Effector memory CD4-positive, alpha-beta T cell (primary cell): ENCODE results near the gene ARHGAP25.

Experiments
- DNase-seq, 3 donors: peaks; one replicate each; pipeline ENCODE4 v3.0.0-alpha.2; 2020
- H3K27ac ChIP-seq: 2 replicates; pipeline ENCODE4 v1.7.0; 2013; ENCODE audit warnings: mild to moderate bottlenecking, low read length, moderate library complexity; ENCODE audit not compliant: insufficient read depth, poor library complexity, severe bottlenecking
- H3K27me3 ChIP-seq: replicated peaks from 2 replicates; pipeline ENCODE4 v1.7.0; 2013; ENCODE audit warnings: mild to moderate bottlenecking, low read length; ENCODE audit not compliant: insufficient read depth, control insufficient read depth, poor library complexity, severe bottlenecking
- H3K36me3 ChIP-seq: 2 replicates; pipeline ENCODE4 v1.7.0; 2013; ENCODE audit warnings: mild to moderate bottlenecking, low read length, moderate library complexity; ENCODE audit not compliant: control insufficient read depth, insufficient read depth
- H3K4me1 ChIP-seq: 2 replicates; pipeline ENCODE4 v1.7.0; 2013; ENCODE audit warnings: low read length, mild to moderate bottlenecking; ENCODE audit not compliant: control insufficient read depth, insufficient read depth, poor library complexity, severe bottlenecking
- H3K4me3 ChIP-seq: 2 replicates; pipeline ENCODE4 v1.7.0; 2013; ENCODE audit warnings: low read length, low read depth, mild to moderate bottlenecking; ENCODE audit not compliant: insufficient read depth, poor library complexity, severe bottlenecking
- H3K9me3 ChIP-seq: 2 replicates; pipeline ENCODE4 v1.7.0; 2013; ENCODE audit warnings: mild to moderate bottlenecking, low read length, moderate library complexity; ENCODE audit not compliant: control insufficient read depth
- total RNA-seq, 3 donors: gene quantifications; one replicate each; lab custom pipeline; 2026; lab: John Stamatoyannopoulos, UW

Gene ARHGAP25
- total RNA-seq = 95.1 to 153 (median 143) reads per million in 3 donors

DNA sequence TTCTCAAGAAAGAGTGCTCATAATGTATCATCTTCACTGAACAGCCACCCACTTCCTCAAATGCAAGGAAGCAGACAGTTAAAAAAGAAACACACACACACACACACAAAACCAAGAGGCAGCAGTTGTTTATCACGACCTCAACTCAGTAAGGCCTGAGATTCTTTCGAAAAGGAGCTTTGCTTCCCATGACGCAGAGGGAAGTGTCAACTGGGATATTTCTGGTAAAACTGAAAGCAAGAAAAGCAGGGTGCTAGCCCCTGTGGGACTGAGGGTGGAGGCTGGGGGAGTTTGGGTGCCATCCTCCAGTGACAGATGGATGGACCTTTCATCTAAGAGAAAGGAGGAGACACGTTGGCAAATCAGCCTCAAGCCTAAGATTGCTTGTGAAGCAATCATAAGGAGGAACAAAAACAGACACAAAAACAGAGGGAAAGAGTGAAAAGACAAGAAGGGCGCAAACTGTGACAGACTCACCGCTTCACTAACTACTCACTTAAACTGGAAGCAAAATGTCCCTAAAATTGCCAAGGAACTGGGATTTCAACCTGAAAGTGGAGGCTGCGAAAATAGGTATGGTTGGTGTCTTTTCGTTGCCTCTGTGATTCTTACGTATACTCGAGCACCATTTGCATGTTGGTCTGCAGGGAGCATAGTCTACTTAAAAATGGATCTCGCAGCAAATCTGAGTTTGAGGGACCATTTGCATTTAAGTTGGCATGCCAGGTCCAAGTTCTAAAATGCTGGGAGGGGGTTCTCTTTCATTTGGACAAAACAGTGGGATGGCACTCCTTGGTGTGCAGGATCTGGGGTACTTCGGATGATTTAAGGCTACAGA is at the start of gene ARHGAP25:
TSS of gene ARHGAP25 (plus strand) at position 124 of the 838 bp plus-strand sequence. CDS start at position 513, 389 bp downstream.
- Histone ChIP-seq H3K27me3 (no peaks in the 10 kb centered on the region), H3K4me1 (peaks cover 33% of the 10 kb centered on the region), H3K9me3 (no peaks in the 10 kb centered on the region), H3K4me3 (peak within 1 kb of the TSS; percentile 75), H3K27ac (peak within 1 kb of the TSS; percentile 88), H3K36me3 (no peaks in the 10 kb centered on the region)
- DNase-seq = no peak

- H3K4me1 ChIP-seq = no peaks in the 10 kb centered on the region
- no peak overlapping the region for H3K27ac ChIP-seq
- H3K36me3 ChIP-seq = no peaks in the 10 kb centered on the region
- DNase-seq = no peak
- H3K9me3 ChIP-seq = no peaks in the 10 kb centered on the region
- no peak overlapping the region for H3K4me3 ChIP-seq
- H3K27me3 ChIP-seq = no peaks in the 10 kb centered on the region
Observed at GRCh38 chr2:68686178-68686577, 48.4 kb upstream of the ARHGAP25 start.

DNA sequence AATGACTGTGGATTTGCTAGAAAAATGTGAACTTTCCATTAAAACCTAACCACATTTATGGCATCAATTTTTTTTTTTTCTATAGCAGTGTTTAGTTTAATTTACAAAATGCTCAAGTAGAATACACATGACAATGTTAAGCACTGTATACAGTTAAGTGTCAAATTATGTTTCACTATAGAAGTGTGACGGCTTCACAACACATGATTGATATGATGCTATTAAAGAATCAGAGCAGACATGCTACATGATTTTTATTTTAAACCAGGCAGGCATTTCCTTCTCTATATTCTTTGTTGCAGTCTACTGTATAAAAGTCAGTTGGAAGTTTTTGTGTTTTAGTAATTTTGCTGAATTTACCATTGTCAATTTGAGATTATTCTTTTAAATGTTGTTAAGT is 47.6 kb upstream of the ARHGAP25 start:
- no peak for DNase-seq
- Histone ChIP-seq H3K9me3 (no peaks in the 10 kb centered on the region), H3K27me3 (no peaks in the 10 kb centered on the region), H3K36me3 (no peaks in the 10 kb centered on the region), H3K27ac (no peak overlapping the region), H3K4me3 (no peak overlapping the region), H3K4me1 (no peaks in the 10 kb centered on the region)

- Histone ChIP-seq H3K27ac (no peak overlapping the region), H3K4me3 (no peak overlapping the region), H3K9me3 (no peaks in the 10 kb centered on the region), H3K36me3 (no peaks in the 10 kb centered on the region), H3K27me3 (no peaks in the 10 kb centered on the region), H3K4me1 (no peaks in the 10 kb centered on the region)
- no peak for DNase-seq
Observed at GRCh38 chr2:68689553-68690537, 44.8 kb upstream of the ARHGAP25 start.

GRCh38 chr2:68690851-68691250 is 43.8 kb upstream of the ARHGAP25 start:
- H3K4me1 ChIP-seq = no peaks in the 10 kb centered on the region
- no peaks in the 10 kb centered on the region for H3K9me3 ChIP-seq

DNA sequence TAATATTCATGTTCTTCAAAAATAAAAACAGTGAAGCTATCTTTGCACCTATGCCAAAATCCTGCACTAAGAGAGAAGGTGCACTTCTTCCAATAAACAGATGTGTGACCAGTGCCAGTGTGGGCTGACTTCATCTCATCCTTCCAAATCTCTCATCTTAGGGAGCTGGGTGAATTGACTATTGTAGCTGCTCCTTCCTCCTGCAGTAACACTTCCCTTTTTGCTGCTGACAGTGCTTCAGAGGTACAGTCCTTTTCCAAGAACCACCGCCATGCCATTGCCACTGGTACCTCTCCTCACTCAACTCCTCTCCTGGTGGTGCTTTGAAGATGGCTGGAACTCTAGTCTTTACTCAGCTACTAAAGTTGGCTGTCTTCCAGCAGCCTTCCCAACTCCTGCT is 42.1 kb upstream of the ARHGAP25 start:
- Histone ChIP-seq H3K27ac (no peak overlapping the region), H3K27me3 (no peaks in the 10 kb centered on the region), H3K4me1 (no peaks in the 10 kb centered on the region), H3K4me3 (no peak overlapping the region), H3K36me3 (no peaks in the 10 kb centered on the region), H3K9me3 (no peaks in the 10 kb centered on the region)
- no peak for DNase-seq

More at GRCh38 chr2:68690851-68691250, 43.8 kb upstream of the ARHGAP25 start:
- Histone ChIP-seq H3K36me3 (no peaks in the 10 kb centered on the region), H3K27ac (no peak overlapping the region), H3K27me3 (no peaks in the 10 kb centered on the region), H3K4me3 (no peak overlapping the region)
- DNase-seq = no peak

- H3K27me3 ChIP-seq = no peaks in the 10 kb centered on the region
- no peak for DNase-seq
Observed at GRCh38 chr2:68693951-68694350, 40.7 kb upstream of the ARHGAP25 start.

DNA sequence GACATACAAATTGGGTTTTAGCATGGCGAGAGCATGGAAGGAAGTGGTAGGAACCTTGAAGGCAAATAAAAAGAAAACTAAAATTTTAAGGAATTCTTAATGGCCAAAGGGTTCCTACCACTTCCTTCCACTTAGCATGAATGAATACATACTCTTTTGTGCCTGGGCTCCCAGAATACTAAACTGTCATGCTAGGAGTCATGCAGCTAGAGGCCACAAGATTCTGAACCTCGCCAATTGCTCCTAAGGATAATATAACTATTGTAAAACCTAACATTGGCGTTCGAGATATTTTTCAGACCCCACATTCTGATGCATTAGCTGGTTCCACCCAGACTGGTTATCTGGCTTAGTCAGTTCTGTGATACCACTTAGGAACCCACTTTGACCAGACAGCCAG is 38.6 kb upstream of the ARHGAP25 start:
- Histone ChIP-seq H3K4me3 (no peak overlapping the region), H3K9me3 (no peaks in the 10 kb centered on the region), H3K36me3 (no peaks in the 10 kb centered on the region), H3K27me3 (no peaks in the 10 kb centered on the region), H3K27ac (no peak overlapping the region), H3K4me1 (no peaks in the 10 kb centered on the region)
- DNase-seq = no peak

More at GRCh38 chr2:68693951-68694350, 40.7 kb upstream of the ARHGAP25 start:
- no peak overlapping the region for H3K27ac ChIP-seq
- no peaks in the 10 kb centered on the region for H3K36me3 ChIP-seq
- H3K4me1 ChIP-seq = no peaks in the 10 kb centered on the region
- H3K4me3 ChIP-seq = no peak overlapping the region
- H3K9me3 ChIP-seq = no peaks in the 10 kb centered on the region

DNA sequence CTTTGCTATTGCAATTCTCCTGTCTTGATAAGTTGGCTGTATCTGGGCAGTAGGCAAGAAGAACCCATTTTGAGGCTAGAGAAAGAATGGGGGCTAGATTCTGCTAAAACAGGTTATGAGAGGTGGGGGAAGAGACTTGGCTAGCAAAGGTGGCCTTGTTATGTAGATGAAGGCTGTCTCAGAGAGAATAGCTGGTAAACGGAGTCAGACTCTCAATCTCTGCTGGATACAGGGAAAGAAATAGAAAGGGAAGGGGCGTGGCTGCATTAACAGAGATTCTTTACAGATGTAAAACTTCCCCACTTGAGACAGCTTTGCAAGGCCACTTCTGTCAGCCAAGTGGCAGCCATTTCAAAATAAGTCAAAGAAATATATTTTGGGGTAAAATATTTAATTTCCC is 38.1 kb upstream of the ARHGAP25 start:
- H3K27me3 ChIP-seq = no peaks in the 10 kb centered on the region
- DNase-seq = no peak
- H3K4me3 ChIP-seq = no peak overlapping the region
- H3K9me3 ChIP-seq = no peaks in the 10 kb centered on the region
- no peaks in the 10 kb centered on the region for H3K36me3 ChIP-seq
- H3K27ac ChIP-seq = no peak overlapping the region
- no peaks in the 10 kb centered on the region for H3K4me1 ChIP-seq
